Hematopoietic multipotent progenitor cell treated with erythropoietin and hydrocortisone succinate and interleukin-3 and kit ligand, for 6 days (in vitro differentiated cells): ENCODE measurements around the gene VGLL4.

Experiments
- DNase-seq: peaks from one replicate; pipeline ENCODE4 v3.0.0-alpha.2; 2015

Gene VGLL4

GRCh38 chr3:11651900-11652299, 8.2 kb upstream of the VGLL4 start:
- DNase-seq, result peak; percentile 64

DNA sequence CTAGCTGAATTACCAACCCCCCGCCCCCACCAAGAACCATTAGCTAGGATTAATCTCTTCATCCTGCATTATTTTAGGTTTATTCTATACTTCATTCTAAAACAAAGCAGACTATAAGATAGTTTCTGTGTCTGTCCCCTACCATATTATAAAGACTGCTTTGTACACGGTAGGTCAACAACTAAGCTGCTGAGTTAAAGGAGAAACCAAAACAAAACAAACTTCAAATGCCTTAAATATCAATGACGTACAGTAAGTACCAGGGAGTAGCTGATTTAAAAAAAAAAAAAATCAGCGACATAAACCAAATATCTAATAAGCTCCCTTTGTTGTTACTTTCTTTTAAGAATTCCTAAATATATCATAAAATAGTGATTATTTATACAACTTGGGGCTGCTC, 7.8 kb upstream of the VGLL4 start:
- no peak for DNase-seq

DNA sequence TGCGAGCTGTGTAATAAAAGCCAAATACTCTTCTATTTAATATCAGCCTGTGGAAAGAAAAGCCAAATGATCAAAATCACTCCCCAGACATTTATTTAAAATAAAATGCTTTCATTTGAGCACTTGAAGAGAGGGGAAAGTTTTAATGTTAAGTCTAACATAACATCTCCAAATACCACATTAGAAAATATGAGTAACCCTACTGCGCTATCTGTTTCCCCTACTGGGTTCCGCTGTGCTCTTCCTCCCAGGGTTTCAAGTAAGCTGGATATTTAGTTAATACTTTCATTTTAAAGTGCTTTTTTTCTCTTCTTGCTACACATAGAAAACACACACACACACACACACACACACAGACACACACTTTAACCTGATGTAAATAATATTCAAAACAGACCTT, 6.7 kb upstream of the VGLL4 start:
- no peak for DNase-seq

DNA sequence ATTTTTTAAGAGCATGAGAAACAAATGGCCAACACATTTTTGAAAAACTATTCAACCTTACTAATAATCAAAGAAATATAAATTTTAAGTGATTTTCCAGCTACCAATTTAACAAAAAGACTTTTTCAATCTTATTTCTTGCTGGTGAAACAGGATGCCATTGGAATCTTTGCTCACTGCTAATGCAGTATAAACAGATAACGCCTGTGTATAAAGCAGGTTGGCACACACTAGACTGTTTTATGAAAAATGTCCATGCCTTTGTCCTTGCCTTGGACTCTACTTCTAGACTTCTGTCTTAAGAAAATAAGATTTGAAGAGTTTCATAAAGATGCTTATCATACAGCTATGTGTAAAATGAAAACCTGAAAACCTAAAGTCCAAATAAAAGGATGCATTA, 5.0 kb upstream of the VGLL4 start:
- DNase-seq, result no peak

DNA sequence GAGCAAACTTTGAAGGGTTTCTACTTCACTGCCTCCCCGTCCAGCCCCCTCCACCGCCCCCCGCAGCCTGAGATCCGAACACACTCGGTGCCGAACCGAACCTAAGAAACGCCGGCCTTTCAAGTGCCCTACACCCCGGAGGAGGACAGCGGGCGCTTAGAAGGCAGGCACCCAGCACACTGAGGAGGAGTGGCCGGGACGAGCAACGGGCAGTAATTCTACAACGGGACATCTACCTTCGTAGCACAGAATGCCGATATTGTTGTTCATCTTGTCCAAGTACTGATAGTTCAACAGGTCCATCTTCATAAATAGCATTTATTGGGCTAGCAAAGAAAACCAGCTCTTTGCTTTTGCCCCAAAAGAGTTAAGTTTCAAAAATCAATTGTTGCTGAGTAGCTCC, 513 bp downstream of the VGLL4 start:
- DNase-seq, result peak; percentile 73

GRCh38 chr3:11642431-11643191, 1.1 kb downstream of the VGLL4 start:
- peak; percentile 82 for DNase-seq

- DNase-seq, result peak; percentile 59
Measured at GRCh38 chr3:11641683-11642430, 1.9 kb downstream of the VGLL4 start.

DNA sequence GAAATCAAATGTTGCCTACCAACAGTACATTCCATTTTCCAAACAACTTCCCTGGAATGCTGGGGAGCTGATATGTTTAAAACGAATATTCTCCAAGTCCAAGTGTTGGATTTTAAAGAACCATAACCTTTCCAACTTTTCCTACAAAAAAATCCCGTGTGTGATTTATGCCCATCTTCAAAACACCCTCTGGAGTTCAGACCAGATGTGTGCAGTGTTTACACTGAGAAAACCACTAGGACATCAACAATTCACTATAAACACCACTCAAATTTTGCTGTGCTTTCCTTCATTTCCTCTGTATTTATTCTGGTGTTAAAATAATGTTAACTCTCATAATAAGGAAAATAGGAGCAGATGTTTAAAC, 2.4 kb downstream of the VGLL4 start:
- DNase-seq, result no peak

GRCh38 chr3:11640009-11640673, 3.6 kb downstream of the VGLL4 start:
- DNase-seq, result no peak

GRCh38 chr3:11638495-11639358, 5.0 kb downstream of the VGLL4 start:
- DNase-seq, result no peak

- DNase-seq, result no peak
Measured at GRCh38 chr3:11637901-11638458, 5.7 kb downstream of the VGLL4 start.

- no peak for DNase-seq
Measured at GRCh38 chr3:11636394-11636770, 7.3 kb downstream of the VGLL4 start.

DNA sequence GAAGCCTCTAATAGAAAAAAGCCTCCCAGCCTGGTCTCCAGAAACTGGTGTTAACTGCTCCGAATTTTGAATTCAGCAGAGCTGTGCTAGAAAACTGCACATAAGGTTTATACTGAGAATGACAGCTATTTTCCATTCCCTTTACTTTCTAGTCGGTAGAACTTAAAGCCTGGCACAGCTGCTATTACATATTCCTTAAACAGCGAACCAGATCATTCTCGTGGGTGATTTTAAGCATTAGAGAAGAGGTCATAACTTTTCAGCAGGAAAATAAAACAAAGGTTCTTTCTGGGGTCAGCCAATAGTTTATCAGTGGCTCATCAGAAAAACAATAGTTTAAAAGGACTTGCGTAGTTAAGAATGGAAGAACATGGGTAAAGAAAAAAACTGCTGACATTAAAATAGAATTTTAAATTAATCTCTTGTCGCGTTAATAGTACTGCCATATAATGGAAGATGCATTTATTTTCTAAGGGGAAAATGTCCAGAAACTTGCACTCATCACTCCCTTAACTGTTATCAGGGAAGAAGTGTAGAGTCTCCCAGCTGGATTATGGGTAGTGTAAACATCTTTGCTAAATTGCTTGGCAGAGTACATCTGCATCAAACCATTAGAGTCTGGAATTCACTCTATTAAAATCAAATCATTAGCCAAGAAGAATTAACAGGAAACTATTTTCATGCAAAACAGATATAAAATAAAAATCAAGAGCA, 7.9 kb downstream of the VGLL4 start:
- no peak for DNase-seq

DNA sequence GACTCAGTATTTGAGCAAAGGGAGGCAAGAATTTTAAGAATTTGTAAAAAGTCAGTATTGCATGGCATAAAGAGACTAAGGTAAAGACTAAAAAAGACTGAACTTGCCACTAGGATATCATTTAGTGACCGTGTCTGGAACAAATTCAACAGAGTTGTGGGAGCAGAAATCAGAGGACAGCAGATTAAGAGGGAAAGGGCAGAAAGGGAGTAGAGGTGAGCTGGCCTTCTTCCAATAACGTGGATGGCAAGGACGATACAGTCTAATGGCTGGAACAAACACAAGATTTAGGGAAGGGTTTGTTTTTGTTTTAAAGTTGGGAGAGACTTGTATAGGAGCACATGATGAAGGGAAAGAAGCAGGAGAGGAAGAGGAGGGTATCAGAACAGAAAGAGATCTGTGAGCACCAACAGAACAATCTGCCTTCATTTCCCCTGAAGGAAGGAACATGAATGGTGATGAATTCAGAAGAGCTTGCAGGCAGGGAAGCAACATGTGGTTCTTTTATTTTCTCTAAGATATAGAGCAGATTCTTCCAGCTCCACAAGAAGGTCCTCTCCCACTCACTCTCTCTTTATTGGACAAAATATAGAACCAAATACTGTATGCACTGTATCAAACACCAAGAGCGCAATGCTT, 8.6 kb downstream of the VGLL4 start:
- DNase-seq, result no peak

DNA sequence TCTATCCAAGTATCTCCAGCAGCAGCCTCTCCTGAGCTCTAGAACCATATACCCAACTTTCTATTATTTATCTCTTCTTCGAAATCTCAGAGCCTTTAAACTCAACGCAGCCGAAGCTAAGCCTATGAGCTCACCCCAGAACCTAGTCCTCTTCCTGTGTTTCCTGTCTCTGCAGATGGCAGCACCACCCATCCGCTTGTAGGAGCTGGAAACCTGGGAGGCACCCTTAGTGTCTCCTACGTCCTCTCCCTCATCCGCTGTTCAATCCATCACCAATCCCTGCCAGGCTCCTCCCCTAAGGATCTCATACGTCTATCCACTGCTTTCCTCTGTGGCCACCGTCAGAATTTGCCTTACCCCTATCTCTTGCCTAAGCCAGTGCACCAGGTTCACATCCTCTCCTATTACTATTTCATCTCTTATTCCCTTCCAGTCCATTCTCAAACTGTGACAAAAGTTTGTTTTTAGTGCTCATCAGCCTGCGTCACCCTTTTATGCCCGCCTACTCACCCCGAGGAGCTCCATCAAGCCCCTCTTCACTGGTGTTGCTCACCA, 9.6 kb downstream of the VGLL4 start:
- DNase-seq, result no peak

DNA sequence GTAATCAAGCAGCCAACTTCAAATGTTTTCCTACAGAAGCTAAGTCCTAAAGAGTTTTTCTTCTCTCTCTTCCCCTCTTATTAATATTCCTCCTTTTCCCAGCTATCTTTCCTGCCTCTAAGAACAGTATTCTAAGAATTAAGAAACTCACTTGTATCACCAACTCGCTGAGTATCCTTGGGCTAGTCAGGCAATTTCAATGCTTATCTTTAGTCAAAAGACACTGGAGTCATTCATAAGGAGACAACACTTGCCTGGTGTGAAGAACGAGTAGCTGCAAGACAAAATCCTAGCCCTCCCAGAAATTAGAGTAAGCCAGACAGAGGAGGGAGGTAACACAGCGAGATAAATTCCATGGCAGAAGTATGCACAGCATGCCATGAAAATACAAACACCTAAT, 10.7 kb downstream of the VGLL4 start:
- no peak for DNase-seq

GRCh38 chr3:11632564-11632963, 11.2 kb downstream of the VGLL4 start:
- no peak for DNase-seq

- DNase-seq, result no peak
Measured at GRCh38 chr3:11631820-11632219, 11.9 kb downstream of the VGLL4 start.

- DNase-seq, result no peak
Measured at GRCh38 chr3:11629716-11630115, 14.0 kb downstream of the VGLL4 start.

- DNase-seq, result no peak
Measured at GRCh38 chr3:11627612-11628011, 16.1 kb downstream of the VGLL4 start.

- DNase-seq, result no peak
Measured at GRCh38 chr3:11626084-11626463, 17.6 kb downstream of the VGLL4 start.
